Osteocyte (in vitro differentiated cells): Measurements from ENCODE around the gene SEPTIN8. TPM values are rescaled to one million over a fixed set of nuclear protein-coding genes. Genes with fewer than 3 reads are reported as not detected.

Experiments used
- DNase-seq: peaks from one replicate; pipeline ENCODE4 v3.0.0; 2021; ENCODE audit warnings: mixed read lengths; ENCODE audit not compliant: unreplicated experiment; ENCODE audit errors: extremely low spot score
- H3K27ac Mint-ChIP-seq: one replicate; pipeline ENCODE4 v1.8.0; 2021; ENCODE audit warnings: mild to moderate bottlenecking, mixed read lengths; ENCODE audit not compliant: unreplicated experiment
- H3K27me3 Mint-ChIP-seq: one replicate; pipeline ENCODE4 v1.8.0; 2021; ENCODE audit warnings: mixed read lengths; ENCODE audit not compliant: unreplicated experiment
- H3K36me3 Mint-ChIP-seq: one replicate; pipeline ENCODE4 v1.8.0; 2021; ENCODE audit warnings: mixed read lengths; ENCODE audit not compliant: unreplicated experiment
- H3K4me1 Mint-ChIP-seq: one replicate; pipeline ENCODE4 v1.8.0; 2021; ENCODE audit warnings: mixed read lengths; ENCODE audit not compliant: unreplicated experiment
- H3K4me3 Mint-ChIP-seq: one replicate; pipeline ENCODE4 v1.8.0; 2021; ENCODE audit warnings: mild to moderate bottlenecking, moderate library complexity, mixed read lengths; ENCODE audit not compliant: unreplicated experiment
- H3K9me3 Mint-ChIP-seq: one replicate; pipeline ENCODE4 v1.8.0; 2021; ENCODE audit warnings: mixed read lengths; ENCODE audit not compliant: unreplicated experiment
- total RNA-seq: library from RNA; stranded (reverse); gene quantifications from 2 replicates; pipeline ENCODE4 v1.2.1, GENCODE V29; 2021
- TF ChIP-seq, protein P1 (sequence below): fragments of 200-600 bp; sonication (generic); IDR thresholded peaks from 2 replicates; pipeline ENCODE4 v1.5.0; 2021; ENCODE audit warnings: antibody characterized with exemption, mild to moderate bottlenecking, moderate library complexity

SEPTIN8 gene
- total RNA-seq, 1 donor from 2014 or later = 57.9 TPM

- H3K4me3 Mint-ChIP-seq = no peak overlapping the region
- no peaks in the 10 kb centered on the region for H3K36me3 Mint-ChIP-seq
- TF ChIP-seq, protein P1, sequence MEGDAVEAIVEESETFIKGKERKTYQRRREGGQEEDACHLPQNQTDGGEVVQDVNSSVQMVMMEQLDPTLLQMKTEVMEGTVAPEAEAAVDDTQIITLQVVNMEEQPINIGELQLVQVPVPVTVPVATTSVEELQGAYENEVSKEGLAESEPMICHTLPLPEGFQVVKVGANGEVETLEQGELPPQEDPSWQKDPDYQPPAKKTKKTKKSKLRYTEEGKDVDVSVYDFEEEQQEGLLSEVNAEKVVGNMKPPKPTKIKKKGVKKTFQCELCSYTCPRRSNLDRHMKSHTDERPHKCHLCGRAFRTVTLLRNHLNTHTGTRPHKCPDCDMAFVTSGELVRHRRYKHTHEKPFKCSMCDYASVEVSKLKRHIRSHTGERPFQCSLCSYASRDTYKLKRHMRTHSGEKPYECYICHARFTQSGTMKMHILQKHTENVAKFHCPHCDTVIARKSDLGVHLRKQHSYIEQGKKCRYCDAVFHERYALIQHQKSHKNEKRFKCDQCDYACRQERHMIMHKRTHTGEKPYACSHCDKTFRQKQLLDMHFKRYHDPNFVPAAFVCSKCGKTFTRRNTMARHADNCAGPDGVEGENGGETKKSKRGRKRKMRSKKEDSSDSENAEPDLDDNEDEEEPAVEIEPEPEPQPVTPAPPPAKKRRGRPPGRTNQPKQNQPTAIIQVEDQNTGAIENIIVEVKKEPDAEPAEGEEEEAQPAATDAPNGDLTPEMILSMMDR = no peak
- peaks cover 14% of the 10 kb centered on the region for H3K4me1 Mint-ChIP-seq
- no peaks in the 10 kb centered on the region for H3K9me3 Mint-ChIP-seq
- no peaks in the 10 kb centered on the region for H3K27me3 Mint-ChIP-seq
- no peak overlapping the region for H3K27ac Mint-ChIP-seq
- no peak for DNase-seq
Measured at GRCh38 chr5:132824426-132824825, 47.4 kb upstream of the SEPTIN8 start.

DNA sequence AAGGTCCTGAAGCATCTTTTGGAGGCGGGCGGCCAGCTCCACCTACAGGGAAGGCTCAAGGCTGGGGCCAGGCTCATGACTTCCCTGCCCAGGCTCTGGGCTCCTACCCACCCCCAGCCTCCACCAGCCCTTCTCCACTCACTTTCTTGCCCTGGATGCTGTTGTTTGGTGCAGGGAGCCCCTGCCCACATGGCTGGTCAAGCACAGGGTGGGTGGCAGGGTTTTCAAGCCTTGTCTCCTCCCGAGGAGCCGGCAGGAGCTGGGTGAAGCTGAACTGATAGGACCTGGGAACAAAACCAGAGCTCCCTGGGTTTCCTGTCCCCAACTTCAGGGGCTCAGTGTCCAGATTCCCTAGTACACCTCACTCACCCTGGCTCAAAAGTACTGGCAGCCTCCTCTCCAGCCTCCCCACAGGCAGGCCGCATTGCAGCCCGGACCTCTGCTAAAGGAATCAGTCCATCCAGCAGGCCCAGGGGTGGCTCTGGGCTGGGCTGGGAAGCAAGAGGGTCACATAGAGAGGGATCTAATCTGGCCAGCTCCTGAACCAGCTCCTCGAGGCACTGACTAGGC is 46.5 kb upstream of the SEPTIN8 start:
- Mint-ChIP-seq H3K9me3 (no peaks in the 10 kb centered on the region), H3K27me3 (no peaks in the 10 kb centered on the region), H3K27ac (no peak overlapping the region)

DNA sequence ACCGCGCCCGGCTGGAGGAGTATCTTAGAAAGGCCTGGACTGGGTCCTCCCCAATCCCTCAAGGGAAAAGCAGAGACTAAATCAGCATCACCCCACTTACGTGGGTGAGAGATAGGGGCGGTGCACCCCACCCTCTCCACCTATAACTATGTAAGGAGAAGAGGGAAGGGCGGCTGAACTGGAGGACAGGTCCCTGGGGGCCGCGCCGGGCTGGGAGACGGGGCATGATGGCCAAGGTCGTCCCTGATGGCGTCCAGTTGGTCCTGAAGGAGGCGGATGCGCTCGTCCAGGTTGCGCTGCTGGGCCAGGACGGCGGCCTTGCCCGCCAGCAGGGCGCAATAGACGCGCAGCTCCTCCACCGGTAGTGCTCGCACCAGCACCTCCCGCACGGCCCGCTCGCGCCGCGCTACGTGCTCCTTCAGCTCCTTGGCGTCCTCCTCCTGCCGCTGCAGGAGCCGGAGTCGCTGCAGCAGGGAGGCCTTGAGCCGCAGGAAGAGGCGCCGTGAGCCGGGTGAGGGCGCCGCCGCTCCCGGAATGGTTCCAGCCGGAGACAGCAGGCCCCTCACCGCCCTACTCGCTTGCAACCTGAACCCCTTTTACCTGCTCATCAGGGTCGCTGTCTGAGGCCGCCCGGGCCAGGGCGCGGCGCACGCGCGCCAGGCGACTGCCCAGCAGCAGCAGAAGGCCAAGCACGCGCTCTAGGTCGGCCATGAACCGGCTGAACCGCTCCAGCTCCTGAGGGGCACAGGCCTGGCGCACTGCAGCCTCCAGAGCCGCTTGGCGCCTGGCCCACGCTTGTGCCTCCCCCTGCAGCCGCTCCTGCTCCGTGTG is 45.8 kb upstream of the SEPTIN8 start:
- Mint-ChIP-seq H3K36me3 (no peaks in the 10 kb centered on the region), H3K4me1 (peaks cover 10% of the 10 kb centered on the region), H3K27ac (no peak overlapping the region), H3K27me3 (no peaks in the 10 kb centered on the region), H3K9me3 (no peaks in the 10 kb centered on the region), H3K4me3 (no peak overlapping the region)
- no peak for DNase-seq
- TF ChIP-seq, protein P1 = no peak

More for the DNA sequence above, 46.5 kb upstream of the SEPTIN8 start:
- Mint-ChIP-seq H3K36me3 (no peaks in the 10 kb centered on the region), H3K4me1 (peaks cover 10% of the 10 kb centered on the region), H3K4me3 (no peak overlapping the region)
- TF ChIP-seq, protein P1 = no peak
- DNase-seq = no peak

- H3K36me3 Mint-ChIP-seq = no peaks in the 10 kb centered on the region
- peaks cover 10% of the 10 kb centered on the region for H3K4me1 Mint-ChIP-seq
- H3K27me3 Mint-ChIP-seq = no peaks in the 10 kb centered on the region
- no peak overlapping the region for H3K4me3 Mint-ChIP-seq
- DNase-seq = no peak
- H3K9me3 Mint-ChIP-seq = no peaks in the 10 kb centered on the region
- no peak overlapping the region for H3K27ac Mint-ChIP-seq
- TF ChIP-seq, protein P1 = no peak
Measured at GRCh38 chr5:132821791-132822190, 44.8 kb upstream of the SEPTIN8 start.

- TF ChIP-seq, protein P1 = no peak
- no peak overlapping the region for H3K4me3 Mint-ChIP-seq
- no peaks in the 10 kb centered on the region for H3K27me3 Mint-ChIP-seq
- H3K4me1 Mint-ChIP-seq = peaks cover 10% of the 10 kb centered on the region
- no peak overlapping the region for H3K27ac Mint-ChIP-seq
- H3K9me3 Mint-ChIP-seq = no peaks in the 10 kb centered on the region
- no peaks in the 10 kb centered on the region for H3K36me3 Mint-ChIP-seq
- no peak for DNase-seq
Measured at GRCh38 chr5:132821350-132821749, 44.3 kb upstream of the SEPTIN8 start.
